Measurements from ENCODE around the gene PROSER1.

PROSER1 gene

GRCh38 chr13:39056018-39056417 lies 18.1 kb upstream of the PROSER1 start:
- no peak overlapping the region for H3K27ac ChIP-seq
- POLR2A ChIA-PET (ENCODE audit: low non-redundant PET) = interaction anchor here (0.6 kb wide), 1 partner anchor 9 kb away, joined by 3 read pairs; no protein-coding TSS in a partner anchor
- CTCF ChIA-PET = no interaction called here
- no peak for DNase-seq (ENCODE audit: low spot score)
- no peak for TF ChIP-seq CTCF (conservative IDR thresholded peaks at IDR 0.05; ENCODE audit: low read depth)

- TF ChIP-seq CTCF (conservative IDR thresholded peaks at IDR 0.05; ENCODE audit: low read depth) = no peak
- DNase-seq (ENCODE audit: low spot score) = no peak
- ChIA-PET POLR2A (ENCODE audit: low non-redundant PET) (no interaction called here), CTCF (no interaction called here)
- no peak overlapping the region for H3K27ac ChIP-seq
Observed at GRCh38 chr13:39054112-39054511, 16.2 kb upstream of the PROSER1 start.

- CTCF ChIA-PET = interaction anchor here (0.6 kb wide), 1 partner anchor 1333 kb away, joined by 3 read pairs; no protein-coding TSS in a partner anchor
- no peak overlapping the region for H3K27ac ChIP-seq
- no peak for TF ChIP-seq CTCF (conservative IDR thresholded peaks at IDR 0.05; ENCODE audit: low read depth)
- DNase-seq (ENCODE audit: low spot score) = no peak
- POLR2A ChIA-PET (ENCODE audit: low non-redundant PET) = no interaction called here
Observed at GRCh38 chr13:39052944-39053343, 15.1 kb upstream of the PROSER1 start.

GRCh38 chr13:39051157-39051556 lies 13.3 kb upstream of the PROSER1 start:
- no peak overlapping the region for H3K27ac ChIP-seq
- peak; percentile 53 for TF ChIP-seq CTCF (conservative IDR thresholded peaks at IDR 0.05; ENCODE audit: low read depth)
- ChIA-PET POLR2A (ENCODE audit: low non-redundant PET) (no interaction called here), CTCF (interaction anchor here (0.5 to 1.6 kb wide), 10 partner anchors 22 to 1699 kb away, joined by 3 to 8 read pairs (median 4); no protein-coding TSS in a partner anchor)
- peak; percentile 12 for DNase-seq (ENCODE audit: low spot score)

GRCh38 chr13:39049274-39049673 lies 11.4 kb upstream of the PROSER1 start:
- TF ChIP-seq CTCF (conservative IDR thresholded peaks at IDR 0.05; ENCODE audit: low read depth) = no peak
- ChIA-PET CTCF (no interaction called here), POLR2A (ENCODE audit: low non-redundant PET) (no interaction called here)
- DNase-seq (ENCODE audit: low spot score) = no peak
- H3K27ac ChIP-seq = no peak overlapping the region

GRCh38 chr13:39048806-39049205 lies 10.9 kb upstream of the PROSER1 start:
- no peak for DNase-seq (ENCODE audit: low spot score)
- no peak overlapping the region for H3K27ac ChIP-seq
- TF ChIP-seq CTCF (conservative IDR thresholded peaks at IDR 0.05; ENCODE audit: low read depth) = no peak
- ChIA-PET CTCF (no interaction called here), POLR2A (ENCODE audit: low non-redundant PET) (no interaction called here)

GRCh38 chr13:39047560-39047959 lies 9.7 kb upstream of the PROSER1 start:
- TF ChIP-seq CTCF (conservative IDR thresholded peaks at IDR 0.05; ENCODE audit: low read depth) = no peak
- ChIA-PET POLR2A (ENCODE audit: low non-redundant PET) (no interaction called here), CTCF (interaction anchor here (0.6 to 1.3 kb wide), 3 partner anchors 90 to 565 kb away, joined by 3 to 5 read pairs (median 3); no protein-coding TSS in a partner anchor)
- H3K27ac ChIP-seq = no peak overlapping the region
- DNase-seq (ENCODE audit: low spot score) = no peak

All from RWPE1 (cell line).